K562 (cell line): ENCODE results near the gene SYNJ2. TPM values are rescaled to one million over a fixed set of nuclear protein-coding genes. Genes with fewer than 3 reads are reported as not detected.

Experiments
- CREB3L1 ChIP-seq: fragments of 450-650 bp; IDR thresholded peaks from 2 replicates; pipeline ENCODE4 v1.6.1; 2014; ENCODE audit warnings: low read depth, mild to moderate bottlenecking, moderate library complexity, borderline replicate concordance
- E2F8 ChIP-seq: fragments of 450-650 bp; IDR thresholded peaks from 2 replicates; pipeline ENCODE4 v1.7.1; 2018; ENCODE audit warnings: mild to moderate bottlenecking, low read depth; ENCODE audit not compliant: partially characterized antibody
- HDAC2 ChIP-seq: fragments of 450-650 bp; IDR thresholded peaks from 2 replicates; pipeline ENCODE4 v1.6.1; 2016; ENCODE audit warnings: mild to moderate bottlenecking
- MAZ ChIP-seq, 2 experiments: fragments of 450-650 bp in 1 of 2; sonication (generic) in 1 of 2; formaldehyde crosslinking; IDR thresholded peaks in 1 of 2; conservative IDR thresholded peaks in 1 of 2; 2 replicates each; pipeline versions ENCODE4 v1.4.0 to v1.5.0; 2020; ENCODE audit warnings: mild to moderate bottlenecking in 1 of 2, missing genetic modification reagents in 1 of 2
- MTF1 ChIP-seq: fragments of 250-450 bp; sonication (Bioruptor Pico); IDR thresholded peaks from 2 replicates; pipeline ENCODE4 v1.9.0; 2021; ENCODE audit warnings: moderate library complexity, mild to moderate bottlenecking, inconsistent platforms, borderline replicate concordance
- RAD51 ChIP-seq: fragments of 450-650 bp; IDR thresholded peaks from 2 replicates; pipeline ENCODE4 v1.7.1; 2016; ENCODE audit warnings: low read depth, mild to moderate bottlenecking, borderline replicate concordance
- ZNF318 ChIP-seq, 2 experiments: fragments of 450-650 bp; IDR thresholded peaks; 2 replicates each; pipeline ENCODE4 v1.6.1; 2016; ENCODE audit warnings: mild to moderate bottlenecking in 2 of 2, borderline replicate concordance in 1 of 2, low read depth in 1 of 2, moderate library complexity in 1 of 2
- polyA plus RNA-seq, 8 experiments: library from polyadenylated mRNA; depleted of rRNA in 4 of 8; stranded (reverse) in 5 of 8; unstranded in 3 of 8; fragments of >200 nt; fragmentation: Nextera tagmentation in 2 of 8; fragmentation: Illumina TruSeq in 1 of 8; extraction: Ambion mirVana in 2 of 8; extraction: Trizol in 1 of 8; gene quantifications; 2 replicates each; pipeline versions ENCODE4 v1.2.1 to v1.2.3, GENCODE V29; 2011 to 2014; ENCODE audit warnings: inconsistent platforms in 1 of 8, missing spikeins in 1 of 8
- total RNA-seq, 7 experiments: library from RNA; depleted of rRNA in 6 of 7; stranded (reverse); fragments of >200 nt in 6 of 7; fragmentation: Illumina TruSeq in 2 of 7; extraction: Trizol in 2 of 7; gene quantifications; 2 replicates each; pipeline versions ENCODE4 v1.2.1 to v1.2.3, GENCODE V29; 2011 to 2021; ENCODE audit warnings: low replicate concordance in 1 of 7

SYNJ2 gene
- total and polyA plus RNA-seq, 9 of the 15 experiments (the other 6 are each of a cell fraction or from before 2014, with no cell fraction given), result 3.0 to 27.7 (median 17.8) TPM

- TF ChIP-seq CREB3L1 (no peak), HDAC2 (peak; percentile 99), MTF1 (CRISPR knock-in tag) (no peak), MAZ (CRISPR knock-in tag; conservative IDR thresholded peaks at IDR 0.05 in 1 of 2, IDR thresholded peaks at IDR 0.05 in 1 of 2) (0 out of 4 replicates have a peak, but pooled peaks of 1 of the 2 experiments have one; percentile 13), E2F8 (no peak), RAD51 (0 out of 2 replicates have a peak, but pooled peaks have one; percentile 2), ZNF318 (IDR thresholded peaks at IDR 0.05; ENCODE audit: borderline replicate concordance in 1 of 2, low read depth in 1 of 2) (no peak)
Observed at GRCh38 chr6:157982563-157983405, 1.1 kb downstream of the SYNJ2 start (continued).
